ENCODE data around the gene ERCC6L.

ERCC6L gene, protein sequence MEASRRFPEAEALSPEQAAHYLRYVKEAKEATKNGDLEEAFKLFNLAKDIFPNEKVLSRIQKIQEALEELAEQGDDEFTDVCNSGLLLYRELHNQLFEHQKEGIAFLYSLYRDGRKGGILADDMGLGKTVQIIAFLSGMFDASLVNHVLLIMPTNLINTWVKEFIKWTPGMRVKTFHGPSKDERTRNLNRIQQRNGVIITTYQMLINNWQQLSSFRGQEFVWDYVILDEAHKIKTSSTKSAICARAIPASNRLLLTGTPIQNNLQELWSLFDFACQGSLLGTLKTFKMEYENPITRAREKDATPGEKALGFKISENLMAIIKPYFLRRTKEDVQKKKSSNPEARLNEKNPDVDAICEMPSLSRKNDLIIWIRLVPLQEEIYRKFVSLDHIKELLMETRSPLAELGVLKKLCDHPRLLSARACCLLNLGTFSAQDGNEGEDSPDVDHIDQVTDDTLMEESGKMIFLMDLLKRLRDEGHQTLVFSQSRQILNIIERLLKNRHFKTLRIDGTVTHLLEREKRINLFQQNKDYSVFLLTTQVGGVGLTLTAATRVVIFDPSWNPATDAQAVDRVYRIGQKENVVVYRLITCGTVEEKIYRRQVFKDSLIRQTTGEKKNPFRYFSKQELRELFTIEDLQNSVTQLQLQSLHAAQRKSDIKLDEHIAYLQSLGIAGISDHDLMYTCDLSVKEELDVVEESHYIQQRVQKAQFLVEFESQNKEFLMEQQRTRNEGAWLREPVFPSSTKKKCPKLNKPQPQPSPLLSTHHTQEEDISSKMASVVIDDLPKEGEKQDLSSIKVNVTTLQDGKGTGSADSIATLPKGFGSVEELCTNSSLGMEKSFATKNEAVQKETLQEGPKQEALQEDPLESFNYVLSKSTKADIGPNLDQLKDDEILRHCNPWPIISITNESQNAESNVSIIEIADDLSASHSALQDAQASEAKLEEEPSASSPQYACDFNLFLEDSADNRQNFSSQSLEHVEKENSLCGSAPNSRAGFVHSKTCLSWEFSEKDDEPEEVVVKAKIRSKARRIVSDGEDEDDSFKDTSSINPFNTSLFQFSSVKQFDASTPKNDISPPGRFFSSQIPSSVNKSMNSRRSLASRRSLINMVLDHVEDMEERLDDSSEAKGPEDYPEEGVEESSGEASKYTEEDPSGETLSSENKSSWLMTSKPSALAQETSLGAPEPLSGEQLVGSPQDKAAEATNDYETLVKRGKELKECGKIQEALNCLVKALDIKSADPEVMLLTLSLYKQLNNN

DNA sequence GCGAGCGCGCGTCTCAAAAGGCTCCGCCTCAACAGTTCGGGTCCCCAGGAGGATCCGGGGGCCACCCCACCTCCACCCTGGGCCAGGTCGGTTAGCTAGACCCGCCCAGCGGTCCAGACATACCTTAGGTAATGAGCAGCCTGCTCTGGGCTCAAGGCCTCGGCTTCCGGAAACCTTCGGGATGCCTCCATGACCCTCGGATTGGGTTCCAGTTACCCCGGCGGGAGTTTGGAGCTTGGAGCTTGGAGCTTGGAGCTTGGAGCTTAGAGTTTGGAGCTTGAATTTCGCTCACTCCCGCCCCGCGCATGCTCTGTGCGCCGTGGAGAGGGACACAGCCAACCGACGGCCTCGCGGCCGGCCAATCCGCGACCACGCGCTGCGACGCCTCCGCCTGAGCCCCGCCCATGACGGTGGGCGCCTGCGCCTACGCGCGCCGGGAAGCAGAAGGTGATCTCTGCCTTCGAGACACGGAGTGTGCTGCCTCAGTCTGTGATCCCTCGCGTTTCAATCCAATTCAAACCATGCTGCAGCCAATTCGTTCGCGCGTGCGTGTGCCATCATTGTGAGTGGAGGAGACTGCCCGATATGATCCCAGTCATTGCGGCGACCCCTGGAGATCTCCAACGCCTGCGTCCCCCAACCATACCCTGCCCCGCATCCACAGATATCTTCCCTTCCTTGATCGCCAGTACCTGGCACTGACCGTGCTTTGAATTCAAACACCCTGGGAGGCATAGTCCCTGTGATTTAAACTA lies at the start of gene ERCC6L:
Gene ERCC6L, minus strand, starts transcription at position 307 of the 755 bp plus-strand sequence. Its CDS starts 116 bp downstream, at position 191.
- peak; percentile 57 to 73 for DNase-seq (ENCODE audit: low read depth in 1 of 2, low spot score in 1 of 2)

DNA sequence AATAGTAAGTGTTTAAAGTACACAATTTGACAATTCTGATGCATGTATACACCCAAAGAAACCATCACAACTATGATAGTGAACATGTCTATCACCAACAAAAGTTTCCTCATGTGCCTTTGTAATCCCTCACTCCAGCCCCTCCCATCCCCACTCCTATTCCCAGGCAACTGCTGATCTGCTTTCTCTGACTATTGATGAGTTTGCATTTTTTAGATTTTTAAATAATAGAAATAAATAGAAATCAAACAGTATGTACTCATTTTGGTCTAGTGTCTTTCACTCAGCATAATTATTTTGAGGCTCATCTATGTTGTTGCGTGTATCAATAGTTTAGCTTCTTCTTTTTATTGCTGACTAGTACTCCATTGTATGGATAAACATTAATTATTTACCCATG lies 43.5 kb upstream of the ERCC6L start:
- DNase-seq (ENCODE audit: low read depth in 1 of 2, low spot score in 1 of 2), result no peak

DNA sequence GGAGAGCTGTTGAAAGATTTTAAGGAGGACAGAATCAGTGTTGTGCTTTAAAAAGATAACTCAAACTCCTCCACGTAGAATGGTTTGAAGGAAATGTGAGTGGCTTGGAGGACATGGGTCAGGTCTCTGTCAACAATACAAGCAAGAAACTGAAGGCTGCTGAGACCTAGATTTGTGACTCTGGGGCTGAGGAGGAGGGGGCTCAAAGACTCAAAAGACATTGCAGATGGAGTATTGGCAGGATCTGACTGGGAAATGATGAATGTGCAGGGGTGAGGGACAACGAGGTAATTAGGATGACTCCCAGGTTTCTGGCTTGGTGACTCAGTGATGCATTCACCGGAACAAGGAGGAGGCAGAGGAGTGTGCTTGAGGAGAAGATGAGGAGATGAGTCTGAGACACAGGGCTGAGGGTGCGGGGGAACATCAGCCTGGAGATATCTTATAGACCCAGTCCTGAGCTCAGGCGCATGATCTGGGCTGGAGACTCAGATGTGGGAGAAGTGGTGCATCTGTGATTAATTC lies 41.6 kb upstream of the ERCC6L start:
- DNase-seq (ENCODE audit: low read depth in 1 of 2, low spot score in 1 of 2), result no peak

DNA sequence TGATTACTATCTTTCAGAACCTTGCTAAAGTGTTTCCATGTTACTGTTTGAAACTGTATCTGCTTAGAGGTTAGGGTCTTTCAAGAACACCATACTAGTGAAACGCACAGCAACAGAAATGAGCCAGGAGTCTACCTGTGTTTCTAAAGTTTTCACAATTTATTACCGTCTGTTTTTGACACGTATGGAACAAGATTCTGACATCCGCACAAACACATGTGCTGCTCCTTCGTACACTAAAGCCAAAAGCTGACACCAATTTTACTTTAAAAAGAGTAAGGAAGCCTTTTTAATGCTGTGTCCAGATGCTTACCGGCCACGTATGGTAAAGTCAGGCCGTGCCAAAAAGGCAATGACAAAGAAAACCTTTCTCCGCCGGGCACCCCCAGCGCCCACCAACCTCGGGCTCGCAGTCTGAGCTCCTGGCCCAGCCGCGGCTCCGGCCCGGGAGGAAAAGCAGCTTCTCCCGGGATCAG lies 37.7 kb upstream of the ERCC6L start:
- no peak for DNase-seq (ENCODE audit: low read depth in 1 of 2, low spot score in 1 of 2)

DNA sequence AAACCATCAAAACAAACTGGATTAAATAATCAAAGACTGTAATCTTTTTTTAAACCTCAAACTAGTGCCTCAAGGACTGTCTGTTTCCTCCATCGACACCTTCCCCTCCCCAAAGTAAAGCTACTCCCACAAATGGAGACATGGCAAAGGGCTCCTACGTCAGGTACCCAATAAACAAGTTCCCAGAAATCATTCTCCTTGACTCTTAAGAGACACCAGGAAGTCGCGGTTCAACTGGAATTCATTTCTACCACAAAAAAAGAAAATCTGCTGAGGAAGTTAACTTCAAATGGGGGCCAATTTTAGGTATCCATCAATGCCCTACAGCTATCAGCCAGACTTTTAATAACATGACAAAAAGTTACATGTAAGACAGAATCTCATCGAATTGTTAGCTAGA lies 35.7 kb upstream of the ERCC6L start:
- no peak for DNase-seq (ENCODE audit: low read depth in 1 of 2, low spot score in 1 of 2)

DNA sequence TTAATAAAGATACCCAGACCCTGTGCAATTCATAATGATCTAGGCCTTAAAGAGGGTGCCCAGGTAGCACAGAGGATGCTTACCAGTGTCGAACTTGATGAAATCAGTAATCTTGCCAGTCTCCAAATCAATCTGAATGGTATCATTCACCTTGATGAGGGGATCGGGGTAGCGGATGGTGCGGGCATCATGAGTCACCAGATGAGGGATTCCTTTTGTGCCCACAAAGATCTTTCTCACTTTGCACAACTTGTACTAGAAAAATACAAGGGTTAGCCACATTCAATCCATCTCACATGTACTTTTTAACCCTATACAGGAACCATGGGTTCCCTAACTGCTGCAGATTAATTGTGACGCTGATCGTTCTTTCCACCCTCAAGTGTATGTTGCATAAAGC lies 34.9 kb upstream of the ERCC6L start:
- no peak for DNase-seq (ENCODE audit: low read depth in 1 of 2, low spot score in 1 of 2)

DNA sequence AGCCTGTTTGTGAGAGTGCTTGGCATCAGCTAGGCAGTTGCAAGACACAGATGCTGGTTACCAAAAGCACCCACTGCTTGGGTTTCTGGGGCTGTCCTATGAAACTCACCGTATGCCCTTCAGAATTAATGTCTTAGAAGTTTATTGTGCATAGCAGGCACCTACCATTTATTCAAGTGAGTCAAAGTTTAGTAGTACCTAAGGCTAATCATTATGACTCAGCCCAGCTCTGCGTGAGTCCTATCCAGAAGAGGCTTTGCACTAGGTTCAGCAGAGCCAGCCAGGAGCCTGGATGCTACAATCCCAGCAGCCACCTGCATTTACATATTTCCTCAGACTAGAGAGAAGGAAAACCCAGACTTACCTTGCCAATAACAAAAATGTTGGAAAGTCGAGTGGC lies 34.0 kb upstream of the ERCC6L start:
- DNase-seq (ENCODE audit: low read depth in 1 of 2, low spot score in 1 of 2), result no peak

DNA sequence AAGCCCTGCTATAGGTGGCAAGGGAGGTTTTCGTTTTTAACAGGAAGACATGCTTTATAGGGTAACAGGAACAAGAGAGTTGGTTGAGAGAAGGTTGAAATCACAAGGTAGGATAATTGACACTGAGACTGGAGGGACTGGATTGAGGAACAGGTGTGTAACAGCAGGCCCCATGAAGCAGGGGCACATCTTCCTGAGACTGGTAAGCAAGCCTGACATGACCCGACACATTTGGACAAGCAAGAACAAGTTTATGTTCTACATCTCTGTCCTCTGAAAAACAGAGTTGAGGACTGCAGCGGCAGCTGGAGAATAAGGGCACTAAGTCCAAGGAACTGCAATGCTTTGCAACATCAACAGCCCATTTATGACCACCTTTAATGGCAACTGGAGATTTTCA lies 33.0 kb upstream of the ERCC6L start:
- DNase-seq (ENCODE audit: low read depth in 1 of 2, low spot score in 1 of 2), result no peak

DNA sequence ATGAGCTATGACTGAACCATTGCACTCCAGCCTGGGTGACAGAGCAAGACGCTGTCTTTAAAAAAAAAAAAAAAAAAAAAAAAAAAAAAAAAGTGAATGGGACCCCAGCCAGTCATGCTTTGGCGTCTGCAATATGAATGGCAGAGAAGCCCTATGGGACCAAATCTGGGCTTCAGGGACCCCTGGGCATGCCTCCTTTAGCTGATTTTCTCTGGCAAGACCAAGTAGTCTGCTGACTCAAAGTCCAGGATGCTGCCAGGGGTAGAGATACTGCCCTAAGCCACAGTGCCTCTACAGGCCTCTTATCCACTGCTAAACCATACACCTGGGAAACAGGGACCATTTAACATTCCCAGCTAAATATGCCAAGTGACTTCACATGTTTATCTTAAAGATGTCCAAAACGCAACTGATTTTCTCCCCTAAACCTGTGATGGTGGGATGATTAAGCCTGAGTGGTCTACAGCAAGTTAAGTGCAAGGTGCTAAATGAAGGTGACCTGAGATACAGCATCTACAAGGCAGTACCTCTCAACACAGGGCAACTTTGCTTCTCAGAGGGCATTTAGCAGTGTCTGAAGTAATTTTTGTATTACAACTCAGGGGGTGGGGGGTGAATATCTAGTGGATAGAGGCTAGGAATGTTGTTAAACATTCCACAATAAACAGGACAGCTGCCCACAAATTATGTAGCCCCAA lies 32.4 kb upstream of the ERCC6L start:
- no peak for DNase-seq (ENCODE audit: low read depth in 1 of 2, low spot score in 1 of 2)

DNA sequence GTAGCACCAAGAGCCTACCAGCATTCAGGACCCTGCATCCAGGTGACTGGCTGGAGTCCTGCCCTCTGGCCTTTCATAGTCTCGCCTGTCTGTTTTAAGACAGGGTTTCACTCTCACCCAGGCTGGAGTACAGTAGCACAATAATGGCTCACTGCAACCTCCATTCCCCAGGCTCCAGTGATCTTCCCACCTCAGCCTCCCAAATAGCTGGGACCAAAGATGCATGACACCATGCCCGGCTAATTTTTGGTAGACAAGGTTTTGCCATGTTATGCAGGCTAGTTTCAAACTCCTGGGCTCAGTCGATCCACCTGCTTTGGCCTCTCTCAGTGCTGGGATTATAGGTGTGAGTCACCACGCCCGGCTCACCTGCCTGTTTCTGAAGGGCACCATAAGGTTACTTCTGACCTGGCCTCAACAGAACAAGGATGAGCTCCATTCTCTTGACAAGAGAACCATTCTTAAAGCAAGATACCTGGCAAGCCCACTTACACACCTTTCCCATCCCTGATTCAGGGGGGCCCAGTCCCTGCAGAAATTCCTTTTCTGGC lies 31.6 kb upstream of the ERCC6L start:
- DNase-seq (ENCODE audit: low read depth in 1 of 2, low spot score in 1 of 2), result no peak

DNA sequence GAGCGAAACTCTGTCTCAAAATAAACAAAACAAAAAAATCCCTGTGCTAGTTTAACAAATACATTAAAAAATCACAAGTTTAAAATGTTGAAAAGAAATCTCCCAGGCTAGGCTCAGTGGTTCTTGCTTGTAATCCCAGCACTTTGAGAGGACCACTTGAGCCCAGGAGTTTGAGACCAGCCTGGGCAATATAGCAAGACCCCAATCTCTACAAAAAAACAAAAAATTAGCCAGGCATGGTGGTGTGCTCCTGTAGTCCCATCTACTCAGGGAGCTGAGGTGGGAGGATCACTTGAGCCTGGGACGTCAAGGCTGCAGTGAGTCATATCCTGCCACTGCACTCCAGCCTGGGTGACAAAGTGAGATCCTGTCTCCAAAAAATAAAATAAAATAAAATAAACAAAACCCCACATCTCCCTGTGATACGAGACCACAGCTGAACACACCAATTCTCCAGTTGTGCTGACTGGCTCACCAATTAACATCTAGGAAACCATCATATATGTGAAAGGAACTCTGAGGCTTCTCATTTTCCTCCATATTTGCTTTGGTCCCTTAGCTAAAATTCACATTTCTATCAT lies 30.9 kb upstream of the ERCC6L start:
- DNase-seq (ENCODE audit: low read depth in 1 of 2, low spot score in 1 of 2), result no peak

DNA sequence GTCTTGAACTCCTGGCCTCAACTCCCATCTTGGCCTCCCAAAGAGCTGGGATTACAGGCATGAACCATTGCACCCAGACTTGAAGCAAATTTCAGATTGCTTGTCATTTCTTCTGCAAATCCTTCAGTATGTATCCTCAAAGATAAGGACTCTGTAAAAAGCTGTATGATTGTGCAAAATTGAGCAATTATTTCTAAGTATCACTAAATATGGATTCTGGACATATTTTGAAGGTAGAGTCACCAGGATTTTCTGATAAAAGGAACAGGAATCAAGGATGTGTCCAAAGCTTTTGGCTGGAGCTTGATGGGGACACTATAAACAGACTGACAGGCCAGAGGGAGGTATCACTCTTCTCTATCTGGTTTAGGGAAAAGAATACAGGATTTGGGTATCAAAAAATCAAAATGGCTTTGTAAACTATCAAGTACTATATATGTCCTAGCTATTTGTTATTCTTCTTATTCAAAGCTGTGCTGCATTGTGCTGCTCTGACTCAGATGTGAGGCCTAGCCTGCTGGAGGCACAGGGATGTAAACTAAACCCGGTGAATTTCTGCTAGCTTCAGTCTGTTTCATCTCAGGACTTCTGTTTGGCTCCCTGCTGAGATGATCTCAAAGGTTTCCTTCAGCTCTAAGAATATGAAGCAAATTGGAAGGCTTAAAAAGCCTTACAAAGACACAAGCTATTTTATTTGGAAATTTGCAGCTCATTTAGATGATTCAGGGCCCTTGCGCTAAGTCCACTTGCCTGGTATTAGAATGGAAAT lies 30.0 kb upstream of the ERCC6L start:
- no peak for DNase-seq (ENCODE audit: low read depth in 1 of 2, low spot score in 1 of 2)

DNA sequence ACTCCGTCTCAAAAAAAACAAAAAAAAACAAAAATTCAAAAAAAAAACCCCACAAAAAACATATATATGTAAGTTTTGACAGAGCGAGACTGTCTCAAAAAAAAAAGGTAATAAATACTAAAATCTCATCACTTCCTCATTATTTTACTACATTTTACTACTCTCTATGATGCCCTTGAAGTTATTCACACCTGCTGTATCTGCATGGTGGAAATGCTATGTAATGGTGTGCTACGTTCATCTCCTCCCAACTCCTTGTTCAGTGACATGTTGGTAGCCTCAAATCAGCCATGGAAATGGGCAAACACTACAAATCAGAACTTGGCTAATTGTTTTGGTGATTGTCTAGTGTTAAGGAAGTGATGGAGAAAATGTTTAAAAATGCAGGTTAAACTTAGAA lies 26.4 kb upstream of the ERCC6L start:
- DNase-seq (ENCODE audit: low read depth in 1 of 2, low spot score in 1 of 2), result no peak

DNA sequence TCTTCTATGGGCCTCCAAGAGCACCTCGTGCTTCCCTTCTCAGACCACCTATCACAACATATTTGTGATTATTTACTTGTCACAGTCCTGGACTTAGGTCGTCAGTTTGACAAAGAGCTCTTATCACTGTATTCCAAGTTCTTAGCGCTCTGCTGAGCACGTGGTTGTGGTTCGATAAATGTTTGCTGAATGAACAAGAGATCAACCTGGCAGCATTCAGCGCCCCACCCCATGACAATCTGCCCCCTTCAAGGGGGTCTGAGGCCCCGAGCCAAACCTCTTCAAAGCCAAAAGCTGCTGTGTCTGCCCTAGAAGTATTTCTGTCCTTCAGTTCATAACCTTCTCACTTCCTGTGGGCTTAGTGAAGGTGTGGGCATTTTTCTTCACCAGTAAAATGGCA lies 23.2 kb upstream of the ERCC6L start:
- no peak for DNase-seq (ENCODE audit: low read depth in 1 of 2, low spot score in 1 of 2)

DNA sequence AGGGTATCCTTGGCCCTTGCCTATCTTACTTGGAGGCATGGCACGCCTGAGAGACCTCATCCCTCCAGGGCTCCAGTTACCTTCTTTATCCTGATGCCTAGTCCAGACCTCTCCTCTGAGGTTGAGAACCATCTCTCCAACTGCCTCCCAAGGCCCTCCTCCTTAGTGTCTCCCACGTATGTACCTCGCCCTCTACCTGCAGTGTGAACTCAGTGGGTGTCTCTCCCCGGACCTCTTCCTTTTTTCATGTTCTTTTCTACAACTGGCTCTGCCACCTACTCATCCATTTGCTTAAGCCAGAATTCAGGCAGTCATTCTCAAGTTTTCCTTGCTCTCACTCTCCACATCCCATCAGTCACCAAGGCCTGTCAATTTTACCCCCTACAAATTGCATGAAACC lies 21.6 kb upstream of the ERCC6L start:
- no peak for DNase-seq (ENCODE audit: low read depth in 1 of 2, low spot score in 1 of 2)

DNA sequence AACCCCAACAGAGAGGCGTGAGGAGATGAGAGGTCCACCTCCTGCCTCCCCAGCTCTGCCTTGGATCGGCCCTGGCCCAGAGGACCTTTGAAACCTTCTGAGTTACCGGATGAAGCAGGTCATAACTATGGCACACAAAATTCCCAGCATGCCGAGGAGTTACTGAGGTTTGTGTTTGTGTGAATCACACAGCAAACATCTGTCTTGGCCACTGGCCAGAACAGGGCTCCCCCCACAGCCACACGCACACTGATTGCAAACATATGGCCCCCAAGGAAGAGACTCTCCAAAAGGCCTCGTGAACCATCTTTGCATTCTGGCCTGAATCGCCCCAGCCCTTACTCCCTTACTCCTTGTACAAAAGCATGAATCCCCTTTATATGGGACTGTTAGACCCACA lies 19.3 kb upstream of the ERCC6L start:
- no peak for DNase-seq (ENCODE audit: low read depth in 1 of 2, low spot score in 1 of 2)

DNA sequence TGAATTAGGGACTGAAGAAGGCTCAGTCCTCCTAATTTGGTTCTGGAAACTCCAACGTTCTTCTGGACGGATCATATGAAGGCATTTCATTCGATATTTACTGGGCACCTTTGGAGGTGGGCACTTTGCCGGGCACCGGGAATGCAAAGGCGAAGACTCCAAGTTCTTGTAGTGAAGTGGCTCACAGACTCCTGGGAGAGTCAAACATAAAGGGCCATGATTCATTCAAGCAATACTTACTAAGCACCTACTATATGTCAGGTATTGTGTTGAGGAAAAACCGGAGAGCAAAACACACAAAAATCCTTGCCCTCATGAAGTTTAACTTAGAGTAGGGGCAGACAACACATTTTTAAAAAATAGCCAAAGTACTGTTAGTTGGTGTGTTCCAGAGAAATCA lies 17.0 kb upstream of the ERCC6L start:
- DNase-seq (ENCODE audit: low read depth in 1 of 2, low spot score in 1 of 2), result no peak

DNA sequence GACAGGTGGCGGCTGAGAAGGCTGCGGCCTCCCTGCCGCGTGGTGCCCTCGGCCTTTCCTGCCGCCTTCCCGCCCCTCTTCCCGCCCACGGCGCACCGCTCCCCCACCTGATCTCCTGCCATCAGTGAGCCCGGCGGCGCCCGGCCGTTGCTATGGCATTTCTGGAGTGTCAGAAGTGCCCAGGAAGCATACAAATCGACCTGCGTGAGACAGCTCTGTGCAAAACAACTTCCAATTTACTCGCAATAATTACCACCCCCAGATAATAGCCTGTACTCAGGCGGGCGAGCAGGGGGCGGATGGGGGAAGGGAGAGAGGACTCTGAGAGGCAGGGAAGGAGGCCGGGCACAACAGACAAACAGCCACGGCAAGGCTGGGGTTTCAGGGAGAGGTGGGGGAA lies 16.6 kb upstream of the ERCC6L start:
- DNase-seq (ENCODE audit: low read depth in 1 of 2, low spot score in 1 of 2), result no peak
